ENCODE data around the gene FEM1A. TPM values are rescaled to one million over a fixed set of nuclear protein-coding genes. Genes with fewer than 3 reads are reported as not detected.

FEM1A gene
- total and polyA plus RNA-seq, 2 donors (not counting 3 experiments of a cell fraction or from before 2014, with no cell fraction given): 5.1 to 11.4 TPM

DNA sequence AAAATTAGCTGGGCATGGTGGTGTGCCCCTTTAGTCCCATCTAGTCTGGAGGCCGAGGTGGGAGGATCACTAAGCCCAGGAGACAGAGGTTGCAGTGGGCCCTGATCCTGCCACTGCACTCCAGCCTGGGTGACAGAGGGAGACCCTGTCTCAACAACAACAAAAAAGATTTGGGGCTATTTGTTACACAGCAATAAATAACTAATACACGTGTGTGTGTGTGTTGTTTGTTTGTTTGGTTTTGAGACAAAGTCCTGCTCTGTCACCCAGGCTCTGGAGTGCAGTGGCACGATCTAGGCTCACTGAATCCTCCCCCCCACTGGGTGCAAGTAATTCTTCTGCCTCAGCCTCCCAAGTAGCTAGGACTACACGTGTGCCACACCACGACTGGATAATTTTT is 32.9 kb upstream of the FEM1A start:
- Histone ChIP-seq H3K27ac (ENCODE audit: insufficient read depth, low read depth, low read length) (no peak overlapping the region), H3K9me3 (replicated peaks; ENCODE audit: control insufficient read depth, insufficient read depth, low read length) (no peaks in the 10 kb centered on the region), H3K36me3 (ENCODE audit: control insufficient read depth in 2 of 2, extremely low read depth in 1 of 2, insufficient read depth in 2 of 2, low read length in 2 of 2) (no peaks in the 10 kb centered on the region), H3K4me1 (ENCODE audit: control insufficient read depth, extremely low read depth, insufficient read depth, low read length) (peaks cover 3% of the 10 kb centered on the region), H3K9ac (replicated peaks; ENCODE audit: extremely low read depth, insufficient read depth, low read length) (no peak overlapping the region), H3K79me2 (ENCODE audit: control insufficient read depth, insufficient read depth, low read length) (no peaks in the 10 kb centered on the region), H3K4me3 (replicated peaks in 1 of 3; ENCODE audit: insufficient read depth in 1 of 3, low read depth in 1 of 3, low read length in 3 of 3) (no peak overlapping the region), H4K20me1 (replicated peaks; ENCODE audit: control insufficient read depth, extremely low read depth, insufficient read depth, low read length) (no peaks in the 10 kb centered on the region), H3K4me2 (ENCODE audit: insufficient read depth, low read length) (no peak overlapping the region), H2AFZ (ENCODE audit: low read depth, low read length) (no peak overlapping the region), H3K9me1 (replicated peaks; ENCODE audit: control insufficient read depth, extremely low read depth, insufficient read depth, low read length) (no peaks in the 10 kb centered on the region), H3K27me3 (ENCODE audit: control insufficient read depth in 2 of 2, insufficient read depth in 2 of 2, low read length in 2 of 2) (peaks cover 0 to 2% of the 10 kb centered on the region in 2 experiments)
- no peak for FAIRE-seq
- intact Hi-C loops (cut with micrococcal nuclease) (no loop called here), dilution Hi-C loops (cut with MboI; ENCODE audit: extremely low pct_ligation_motif_present, low sequenced_read_pairs) (no loop called here)
- no TSS peak for BruUV-seq (replicated peaks)
- TF ChIP-seq EZH2 (IDR thresholded peaks at IDR 0.05; ENCODE audit: borderline replicate concordance, low read depth, low read length, severe bottlenecking) (no peak), JUN (IDR thresholded peaks at IDR 0.05; ENCODE audit: borderline replicate concordance, insufficient read depth, insufficient read length, low read depth) (no peak), FOS (IDR thresholded peaks at IDR 0.05; ENCODE audit: borderline replicate concordance, insufficient read depth, low read length) (no peak), POLR2AphosphoS5 (IDR thresholded peaks at IDR 0.05; ENCODE audit: insufficient read depth, low read depth, low read length) (no peak), MYC (IDR thresholded peaks at IDR 0.05; ENCODE audit: low read depth, low read length) (no peak), POLR2A (IDR thresholded peaks at IDR 0.05; ENCODE audit: low read depth, low read length) (no peak), GATA2 (IDR thresholded peaks at IDR 0.05; ENCODE audit: insufficient read depth, insufficient read length, low read depth, low read length) (no peak)
- TF ChIP-seq, protein P1, sequence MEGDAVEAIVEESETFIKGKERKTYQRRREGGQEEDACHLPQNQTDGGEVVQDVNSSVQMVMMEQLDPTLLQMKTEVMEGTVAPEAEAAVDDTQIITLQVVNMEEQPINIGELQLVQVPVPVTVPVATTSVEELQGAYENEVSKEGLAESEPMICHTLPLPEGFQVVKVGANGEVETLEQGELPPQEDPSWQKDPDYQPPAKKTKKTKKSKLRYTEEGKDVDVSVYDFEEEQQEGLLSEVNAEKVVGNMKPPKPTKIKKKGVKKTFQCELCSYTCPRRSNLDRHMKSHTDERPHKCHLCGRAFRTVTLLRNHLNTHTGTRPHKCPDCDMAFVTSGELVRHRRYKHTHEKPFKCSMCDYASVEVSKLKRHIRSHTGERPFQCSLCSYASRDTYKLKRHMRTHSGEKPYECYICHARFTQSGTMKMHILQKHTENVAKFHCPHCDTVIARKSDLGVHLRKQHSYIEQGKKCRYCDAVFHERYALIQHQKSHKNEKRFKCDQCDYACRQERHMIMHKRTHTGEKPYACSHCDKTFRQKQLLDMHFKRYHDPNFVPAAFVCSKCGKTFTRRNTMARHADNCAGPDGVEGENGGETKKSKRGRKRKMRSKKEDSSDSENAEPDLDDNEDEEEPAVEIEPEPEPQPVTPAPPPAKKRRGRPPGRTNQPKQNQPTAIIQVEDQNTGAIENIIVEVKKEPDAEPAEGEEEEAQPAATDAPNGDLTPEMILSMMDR (IDR thresholded peaks at IDR 0.05; ENCODE audit: extremely low read depth in 1 of 2, insufficient read depth in 1 of 2, low read depth in 1 of 2, low read length in 2 of 2): no peak
- TF ChIP-seq, protein P2, sequence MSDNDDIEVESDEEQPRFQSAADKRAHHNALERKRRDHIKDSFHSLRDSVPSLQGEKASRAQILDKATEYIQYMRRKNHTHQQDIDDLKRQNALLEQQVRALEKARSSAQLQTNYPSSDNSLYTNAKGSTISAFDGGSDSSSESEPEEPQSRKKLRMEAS (IDR thresholded peaks at IDR 0.05; ENCODE audit: insufficient read depth, insufficient read length): no peak
- CTCF ChIA-PET: no interaction called here
- DNase-seq (ENCODE audit: low read depth, low spot score): no peak
- POLR2A ChIA-PET: no interaction called here

All from endothelial cell of umbilical vein (primary cell).